SK-N-SH (cell line): Measurements from ENCODE around the gene JAKMIP1.

Experiments
- ELF1 ChIP-seq: IDR thresholded peaks from 2 replicates; pipeline ENCODE4 v1.4.0; 2012
- GATA2 ChIP-seq: sonication (generic); formaldehyde crosslinking; IDR thresholded peaks from 2 replicates; pipeline ENCODE4 v1.5.0; 2020; ENCODE audit warnings: mild to moderate bottlenecking, missing genetic modification reagents
- RXRA ChIP-seq: IDR thresholded peaks from 2 replicates; pipeline ENCODE4 v1.4.0; 2012; ENCODE audit warnings: low read depth, mild to moderate bottlenecking, borderline replicate concordance
- SIN3A ChIP-seq: IDR thresholded peaks from 2 replicates; pipeline ENCODE4 v1.6.1; 2012; ENCODE audit warnings: low read depth, mild to moderate bottlenecking, low read length, moderate library complexity, borderline replicate concordance
- TAF1 ChIP-seq: IDR thresholded peaks from 2 replicates; pipeline ENCODE4 v1.6.1; 2012; ENCODE audit warnings: low read depth, mild to moderate bottlenecking, low read length, moderate library complexity, borderline replicate concordance
- TEAD4 ChIP-seq: IDR thresholded peaks from 2 replicates; pipeline ENCODE4 v1.4.0; 2012; ENCODE audit warnings: mild to moderate bottlenecking, borderline replicate concordance; ENCODE audit not compliant: insufficient read depth
- YY1 ChIP-seq: IDR thresholded peaks from 2 replicates; pipeline ENCODE4 v1.4.0; 2012; ENCODE audit warnings: low read depth, mild to moderate bottlenecking
- TF ChIP-seq, protein P1 (sequence below): fragments of 200-600 bp; sonication (generic); IDR thresholded peaks from 2 replicates; pipeline ENCODE4 v1.6.1; 2017; ENCODE audit warnings: antibody characterized with exemption, mild to moderate bottlenecking, moderate library complexity
- TF ChIP-seq, protein P2 (sequence below): IDR thresholded peaks from 2 replicates; pipeline ENCODE4 v1.6.1; 2012; ENCODE audit warnings: mild to moderate bottlenecking, low read depth, low read length, moderate library complexity

DNA sequence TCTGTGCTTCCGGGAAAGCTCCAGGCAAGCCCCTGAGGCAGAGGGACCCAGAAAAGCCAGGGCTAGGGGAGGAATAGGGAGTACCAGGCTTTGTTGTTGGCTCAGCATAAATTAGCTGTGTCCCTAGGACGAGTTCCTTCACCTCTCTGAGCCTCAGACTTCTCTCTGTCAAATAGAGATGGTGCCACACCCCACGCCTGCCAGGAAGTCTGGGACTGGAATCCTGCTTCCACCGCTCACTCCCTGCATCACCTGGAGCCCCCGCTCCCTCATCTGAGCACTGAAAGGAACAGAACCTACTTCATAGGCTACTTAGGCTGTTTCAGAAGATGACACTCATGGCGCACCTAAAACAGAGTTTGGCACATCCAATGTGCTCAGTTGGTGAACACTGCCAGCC is 8.1 kb upstream of the JAKMIP1 start:
- TF ChIP-seq TEAD4 (no peak), RXRA (no peak), SIN3A (no peak), ELF1 (no peak), TAF1 (no peak), GATA2 (no peak), YY1 (no peak)
- TF ChIP-seq, protein P1, sequence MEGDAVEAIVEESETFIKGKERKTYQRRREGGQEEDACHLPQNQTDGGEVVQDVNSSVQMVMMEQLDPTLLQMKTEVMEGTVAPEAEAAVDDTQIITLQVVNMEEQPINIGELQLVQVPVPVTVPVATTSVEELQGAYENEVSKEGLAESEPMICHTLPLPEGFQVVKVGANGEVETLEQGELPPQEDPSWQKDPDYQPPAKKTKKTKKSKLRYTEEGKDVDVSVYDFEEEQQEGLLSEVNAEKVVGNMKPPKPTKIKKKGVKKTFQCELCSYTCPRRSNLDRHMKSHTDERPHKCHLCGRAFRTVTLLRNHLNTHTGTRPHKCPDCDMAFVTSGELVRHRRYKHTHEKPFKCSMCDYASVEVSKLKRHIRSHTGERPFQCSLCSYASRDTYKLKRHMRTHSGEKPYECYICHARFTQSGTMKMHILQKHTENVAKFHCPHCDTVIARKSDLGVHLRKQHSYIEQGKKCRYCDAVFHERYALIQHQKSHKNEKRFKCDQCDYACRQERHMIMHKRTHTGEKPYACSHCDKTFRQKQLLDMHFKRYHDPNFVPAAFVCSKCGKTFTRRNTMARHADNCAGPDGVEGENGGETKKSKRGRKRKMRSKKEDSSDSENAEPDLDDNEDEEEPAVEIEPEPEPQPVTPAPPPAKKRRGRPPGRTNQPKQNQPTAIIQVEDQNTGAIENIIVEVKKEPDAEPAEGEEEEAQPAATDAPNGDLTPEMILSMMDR, result no peak
- TF ChIP-seq, protein P2, sequence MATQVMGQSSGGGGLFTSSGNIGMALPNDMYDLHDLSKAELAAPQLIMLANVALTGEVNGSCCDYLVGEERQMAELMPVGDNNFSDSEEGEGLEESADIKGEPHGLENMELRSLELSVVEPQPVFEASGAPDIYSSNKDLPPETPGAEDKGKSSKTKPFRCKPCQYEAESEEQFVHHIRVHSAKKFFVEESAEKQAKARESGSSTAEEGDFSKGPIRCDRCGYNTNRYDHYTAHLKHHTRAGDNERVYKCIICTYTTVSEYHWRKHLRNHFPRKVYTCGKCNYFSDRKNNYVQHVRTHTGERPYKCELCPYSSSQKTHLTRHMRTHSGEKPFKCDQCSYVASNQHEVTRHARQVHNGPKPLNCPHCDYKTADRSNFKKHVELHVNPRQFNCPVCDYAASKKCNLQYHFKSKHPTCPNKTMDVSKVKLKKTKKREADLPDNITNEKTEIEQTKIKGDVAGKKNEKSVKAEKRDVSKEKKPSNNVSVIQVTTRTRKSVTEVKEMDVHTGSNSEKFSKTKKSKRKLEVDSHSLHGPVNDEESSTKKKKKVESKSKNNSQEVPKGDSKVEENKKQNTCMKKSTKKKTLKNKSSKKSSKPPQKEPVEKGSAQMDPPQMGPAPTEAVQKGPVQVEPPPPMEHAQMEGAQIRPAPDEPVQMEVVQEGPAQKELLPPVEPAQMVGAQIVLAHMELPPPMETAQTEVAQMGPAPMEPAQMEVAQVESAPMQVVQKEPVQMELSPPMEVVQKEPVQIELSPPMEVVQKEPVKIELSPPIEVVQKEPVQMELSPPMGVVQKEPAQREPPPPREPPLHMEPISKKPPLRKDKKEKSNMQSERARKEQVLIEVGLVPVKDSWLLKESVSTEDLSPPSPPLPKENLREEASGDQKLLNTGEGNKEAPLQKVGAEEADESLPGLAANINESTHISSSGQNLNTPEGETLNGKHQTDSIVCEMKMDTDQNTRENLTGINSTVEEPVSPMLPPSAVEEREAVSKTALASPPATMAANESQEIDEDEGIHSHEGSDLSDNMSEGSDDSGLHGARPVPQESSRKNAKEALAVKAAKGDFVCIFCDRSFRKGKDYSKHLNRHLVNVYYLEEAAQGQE, result no peak
